Measurements from ENCODE around the gene TADA2B. TPM values are rescaled to one million over a fixed set of nuclear protein-coding genes. Genes with fewer than 3 reads are reported as not detected.
A peak's percentile ranks its signal among the peaks of the same experiment; 100 is the strongest.

Gene TADA2B
- total and polyA plus RNA-seq, 3 donors from 2014 or later, result 34.5 to 47.6 (median 42.2) TPM

DNA sequence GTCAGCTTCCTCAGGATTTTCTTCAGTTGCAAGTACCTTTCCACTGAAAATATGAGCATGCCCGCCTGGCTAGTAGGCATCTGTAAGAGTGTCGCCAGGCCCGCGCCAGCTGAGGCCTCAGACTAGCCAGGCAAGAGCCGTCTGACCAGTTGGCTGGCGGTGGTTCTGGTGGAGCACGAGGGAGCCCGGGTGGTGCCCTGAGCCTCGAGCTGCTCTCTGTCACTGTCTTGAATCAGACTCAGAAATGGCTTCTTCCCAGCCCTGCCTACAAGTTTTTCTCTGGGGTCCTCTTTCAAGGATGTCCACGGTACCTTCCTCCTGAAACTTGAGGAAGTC lies 12.8 kb downstream of the TADA2B start:
- DNase-seq, result no peak
- intact Hi-C loops (cut with DNase I; ENCODE audit: low total_unique reads), result no loop called here
- H3K4me1 ChIP-seq, result peaks cover 28% of the 10 kb centered on the region
- no peaks in the 10 kb centered on the region for H3K36me3 ChIP-seq (ENCODE audit: low read depth, missing control alignments)
- H3K27me3 ChIP-seq, result no peaks in the 10 kb centered on the region
- no peak for TF ChIP-seq POLR2A (IDR thresholded peaks at IDR 0.05)
- TF ChIP-seq, protein P1, sequence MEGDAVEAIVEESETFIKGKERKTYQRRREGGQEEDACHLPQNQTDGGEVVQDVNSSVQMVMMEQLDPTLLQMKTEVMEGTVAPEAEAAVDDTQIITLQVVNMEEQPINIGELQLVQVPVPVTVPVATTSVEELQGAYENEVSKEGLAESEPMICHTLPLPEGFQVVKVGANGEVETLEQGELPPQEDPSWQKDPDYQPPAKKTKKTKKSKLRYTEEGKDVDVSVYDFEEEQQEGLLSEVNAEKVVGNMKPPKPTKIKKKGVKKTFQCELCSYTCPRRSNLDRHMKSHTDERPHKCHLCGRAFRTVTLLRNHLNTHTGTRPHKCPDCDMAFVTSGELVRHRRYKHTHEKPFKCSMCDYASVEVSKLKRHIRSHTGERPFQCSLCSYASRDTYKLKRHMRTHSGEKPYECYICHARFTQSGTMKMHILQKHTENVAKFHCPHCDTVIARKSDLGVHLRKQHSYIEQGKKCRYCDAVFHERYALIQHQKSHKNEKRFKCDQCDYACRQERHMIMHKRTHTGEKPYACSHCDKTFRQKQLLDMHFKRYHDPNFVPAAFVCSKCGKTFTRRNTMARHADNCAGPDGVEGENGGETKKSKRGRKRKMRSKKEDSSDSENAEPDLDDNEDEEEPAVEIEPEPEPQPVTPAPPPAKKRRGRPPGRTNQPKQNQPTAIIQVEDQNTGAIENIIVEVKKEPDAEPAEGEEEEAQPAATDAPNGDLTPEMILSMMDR (IDR thresholded peaks at IDR 0.05), result no peak
- H3K4me3 ChIP-seq, result no peak overlapping the region
- peak overlapping the region in 1 of 2 donors; percentile 19 for H3K27ac ChIP-seq
- no peaks in the 10 kb centered on the region for H3K9me3 ChIP-seq
- WGBS, 2 donors, result 58 to 72% methylated on average over 10 of the region's 10 CpGs

DNA sequence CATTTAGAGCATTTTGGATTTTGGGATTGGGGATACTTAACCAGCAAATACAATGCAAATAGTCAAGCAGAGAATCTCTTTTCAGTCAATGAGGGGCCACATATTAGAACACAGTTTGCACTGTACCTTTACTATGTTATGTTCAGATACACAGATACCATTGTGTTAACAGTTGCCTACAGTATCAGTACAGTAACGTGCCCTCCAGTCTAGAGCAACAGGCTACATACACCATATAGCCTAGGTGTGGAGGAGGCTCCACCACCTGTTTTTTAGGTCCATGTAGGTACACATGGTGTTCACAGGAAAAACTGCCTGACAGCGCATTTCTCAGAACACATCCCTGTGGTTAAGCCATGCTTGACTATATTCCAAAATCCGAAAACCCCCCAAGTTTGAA lies 15.6 kb downstream of the TADA2B start:
- Histone ChIP-seq H3K4me3 (no peak overlapping the region), H3K9me3 (no peaks in the 10 kb centered on the region), H3K36me3 (ENCODE audit: low read depth, missing control alignments) (no peaks in the 10 kb centered on the region), H3K27me3 (no peaks in the 10 kb centered on the region), H3K4me1 (peaks cover 11% of the 10 kb centered on the region), H3K27ac (no peak overlapping the region)
- no peak for DNase-seq
- TF ChIP-seq, protein P1 (IDR thresholded peaks at IDR 0.05), result no peak
- no peak for TF ChIP-seq POLR2A (IDR thresholded peaks at IDR 0.05)
- WGBS, 2 donors, result 81 to 97% methylated on average over 3 of the region's 3 CpGs
- intact Hi-C loops (cut with DNase I; ENCODE audit: low total_unique reads), result no loop called here

GRCh38 chr4:7059662-7060061 lies 16.5 kb downstream of the TADA2B start:
- no peak for DNase-seq
- 88 to 93% methylated on average over 11 of the region's 11 CpGs for WGBS, 2 donors

DNA sequence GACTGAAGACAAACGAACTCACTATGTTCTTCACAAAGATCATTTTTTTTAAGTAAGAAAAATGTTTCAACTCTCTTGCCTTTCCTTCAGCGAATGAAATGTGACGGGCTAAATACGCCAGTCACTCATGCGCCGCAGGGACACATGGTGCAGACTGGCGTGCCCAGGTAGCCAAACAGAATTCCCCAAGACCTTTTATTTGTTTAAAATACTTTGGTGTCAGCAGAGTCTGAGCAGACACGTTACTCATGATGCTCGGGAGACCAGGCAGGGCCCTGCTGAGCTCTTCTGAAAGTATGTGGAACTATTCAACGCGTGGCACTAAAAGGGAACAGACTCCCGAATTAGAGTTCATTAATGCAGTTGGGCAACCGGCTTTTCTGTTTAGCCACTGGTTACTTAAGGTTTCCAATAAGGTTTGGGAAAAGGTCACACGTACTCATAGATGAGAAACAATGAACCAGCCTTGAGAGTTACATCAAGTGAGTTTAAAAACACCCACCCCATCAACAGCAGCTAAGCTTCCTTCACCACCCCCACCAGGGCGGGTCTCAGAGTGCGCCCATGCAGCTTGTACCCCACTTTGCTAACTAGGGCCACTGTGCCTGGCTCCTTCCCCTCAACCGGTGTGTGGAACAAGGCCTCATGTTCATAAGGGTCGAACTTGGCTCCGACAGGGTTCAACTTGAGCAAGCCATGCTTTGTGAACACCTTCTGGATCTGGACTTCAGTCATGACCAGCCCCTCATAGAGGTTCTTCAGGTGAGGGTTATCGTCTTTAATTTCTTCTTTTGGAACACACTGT lies 17.4 kb downstream of the TADA2B start:
- intact Hi-C loops (cut with DNase I; ENCODE audit: low total_unique reads), result no loop called here
- no peak for DNase-seq
- Histone ChIP-seq H3K9me3 (no peaks in the 10 kb centered on the region), H3K36me3 (ENCODE audit: low read depth, missing control alignments) (no peaks in the 10 kb centered on the region), H3K27me3 (no peaks in the 10 kb centered on the region), H3K4me3 (no peak overlapping the region), H3K27ac (no peak overlapping the region), H3K4me1 (peaks cover 7% of the 10 kb centered on the region)
- WGBS, 2 donors, result 91% methylated on average over 20 of the region's 20 CpGs
- no peak for TF ChIP-seq POLR2A (IDR thresholded peaks at IDR 0.05)
- TF ChIP-seq, protein P1 (IDR thresholded peaks at IDR 0.05), result no peak

More at GRCh38 chr4:7059662-7060061, 16.5 kb downstream of the TADA2B start:
- Histone ChIP-seq H3K36me3 (ENCODE audit: low read depth, missing control alignments) (no peaks in the 10 kb centered on the region), H3K4me3 (no peak overlapping the region), H3K9me3 (no peaks in the 10 kb centered on the region), H3K27ac (no peak overlapping the region), H3K4me1 (peaks cover 11% of the 10 kb centered on the region), H3K27me3 (no peaks in the 10 kb centered on the region)
- no peak for TF ChIP-seq POLR2A (IDR thresholded peaks at IDR 0.05)
- TF ChIP-seq, protein P1 (IDR thresholded peaks at IDR 0.05), result no peak
- intact Hi-C loops (cut with DNase I; ENCODE audit: low total_unique reads), result no loop called here

DNA sequence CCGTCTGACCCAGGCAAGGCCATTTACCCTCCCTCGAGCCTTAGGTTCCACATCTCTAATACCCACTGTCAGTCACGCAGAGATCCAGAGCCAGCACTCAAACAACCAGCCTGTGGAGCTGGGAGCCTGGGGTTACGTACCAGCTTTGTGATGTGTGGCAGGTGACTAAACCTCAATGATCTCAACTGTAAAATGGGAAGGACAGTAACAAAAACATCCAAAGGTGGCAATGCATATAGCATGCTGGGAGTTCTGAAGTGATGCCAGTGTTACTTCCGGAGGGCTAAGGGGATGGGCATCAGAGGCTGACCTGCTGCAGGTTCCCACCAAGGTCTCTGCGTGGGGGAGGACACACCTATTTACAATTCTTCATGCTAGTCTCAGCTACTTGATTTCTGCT lies 18.6 kb downstream of the TADA2B start:
- Histone ChIP-seq H3K4me1 (peaks cover 7% of the 10 kb centered on the region), H3K9me3 (no peaks in the 10 kb centered on the region), H3K4me3 (no peak overlapping the region), H3K36me3 (ENCODE audit: low read depth, missing control alignments) (no peaks in the 10 kb centered on the region), H3K27ac (no peak overlapping the region), H3K27me3 (no peaks in the 10 kb centered on the region)
- TF ChIP-seq POLR2A (IDR thresholded peaks at IDR 0.05), result no peak
- TF ChIP-seq, protein P1 (IDR thresholded peaks at IDR 0.05), result no peak
- WGBS, 2 donors, result 90 to 91% methylated on average over 6 of the region's 6 CpGs
- intact Hi-C loops (cut with DNase I; ENCODE audit: low total_unique reads), result no loop called here
- DNase-seq, result no peak

Measured in testis (tissue), 3 donors.